HG02642 (cell line): ENCODE results near the gene AAMDC.
A peak's percentile ranks its signal among the peaks of the same experiment; 100 is the strongest.
"Not testable (repeated sequence)": the region's sequence is repeated elsewhere in the genome, so short reads cannot be mapped to it uniquely, and the experiment has no call there.

Source experiments
- ATAC-seq: cut with Tn5 transposase; IDR thresholded peaks from one replicate; pipeline ENCODE4 v1.9.1; 2021; ENCODE audit warnings: mild to moderate bottlenecking; ENCODE audit not compliant: unreplicated experiment, poor library complexity

The AAMDC gene

GRCh38 chr11:77819921-77820564 is 901 bp upstream of the AAMDC start:
- ATAC-seq: peak; percentile 27

- no peak for ATAC-seq
Measured at GRCh38 chr11:77821349-77821851, 456 bp downstream of the AAMDC start.

- not testable (repeated sequence) for ATAC-seq
Measured at GRCh38 chr11:77822126-77822525, 1.2 kb downstream of the AAMDC start.

- no peak for ATAC-seq
Measured at GRCh38 chr11:77823775-77824174, 2.8 kb downstream of the AAMDC start.

- ATAC-seq: no peak
Measured at GRCh38 chr11:77828926-77829325, 8.0 kb downstream of the AAMDC start.

GRCh38 chr11:77833302-77833701 is 12.4 kb downstream of the AAMDC start:
- ATAC-seq: no peak

GRCh38 chr11:77842441-77843121 is 21.6 kb downstream of the AAMDC start:
- ATAC-seq: no peak

- not testable (repeated sequence) for ATAC-seq
Measured at GRCh38 chr11:77843700-77844099, 22.8 kb downstream of the AAMDC start.

- no peak for ATAC-seq
Measured at GRCh38 chr11:77851503-77851902, 30.6 kb downstream of the AAMDC start.

GRCh38 chr11:77854838-77855237 is 33.9 kb downstream of the AAMDC start:
- ATAC-seq: no peak

- not testable (repeated sequence) for ATAC-seq
Measured at GRCh38 chr11:77857906-77858457, 37.0 kb downstream of the AAMDC start.

GRCh38 chr11:77861444-77861843 is 40.5 kb downstream of the AAMDC start:
- not testable (repeated sequence) for ATAC-seq

- ATAC-seq: no peak
Measured at GRCh38 chr11:77865805-77866204, 44.9 kb downstream of the AAMDC start.

- no peak for ATAC-seq
Measured at GRCh38 chr11:77866336-77866735, 45.4 kb downstream of the AAMDC start.

GRCh38 chr11:77868744-77869143 is 47.8 kb downstream of the AAMDC start:
- no peak for ATAC-seq

- ATAC-seq: no peak
Measured at GRCh38 chr11:77871855-77872254, 50.9 kb downstream of the AAMDC start.

GRCh38 chr11:77873345-77873744 is 52.4 kb downstream of the AAMDC start:
- ATAC-seq: no peak

- ATAC-seq: no peak
Measured at GRCh38 chr11:77874206-77874605, 53.3 kb downstream of the AAMDC start.

- ATAC-seq: no peak
Measured at GRCh38 chr11:77876045-77876444, 55.1 kb downstream of the AAMDC start.

- not testable (repeated sequence) for ATAC-seq
Measured at GRCh38 chr11:77878247-77878646, 57.3 kb downstream of the AAMDC start.

GRCh38 chr11:77879218-77879617 is 58.3 kb downstream of the AAMDC start:
- ATAC-seq: peak; percentile 72
